BJ (cell line): ENCODE results near the gene ARSI. TPM values are rescaled to one million over a fixed set of nuclear protein-coding genes. Genes with fewer than 3 reads are reported as not detected.

Source experiments
- CTCF ChIA-PET: fragments of 350-600 bp; formaldehyde crosslinking; extraction: SDS; loops from one replicate; lab custom pipeline; 2021; ENCODE audit warnings: antibody characterized with exemption, inconsistent platforms; lab: Yijun Ruan, JAX
- POLR2A ChIA-PET: fragments of 300-600 bp; sonication (Branson Sonifier 250); formaldehyde crosslinking; extraction: SDS; loops from one replicate; lab custom pipeline; 2021; ENCODE audit warnings: antibody characterized with exemption; lab: Charles Lee
- DNase-seq: peaks from one replicate; pipeline ENCODE4 v3.0.0-alpha.2; 2011; ENCODE audit warnings: low read depth
- H3K27me3 ChIP-seq: 2 replicates; pipeline ENCODE4 v1.6.0; 2011; ENCODE audit warnings: low read length; ENCODE audit not compliant: control insufficient read depth, insufficient read depth
- H3K36me3 ChIP-seq: 2 replicates; pipeline ENCODE4 v1.5.1; 2011; ENCODE audit warnings: low read length; ENCODE audit not compliant: control insufficient read depth, insufficient read depth
- H3K4me3 ChIP-seq: 2 replicates; pipeline ENCODE4 v1.5.1; 2011; ENCODE audit warnings: low read depth, mild to moderate bottlenecking, control low read depth, low read length
- CTCF ChIP-seq: IDR thresholded peaks from 2 replicates; pipeline ENCODE4 v1.5.1; 2011; ENCODE audit warnings: low read depth, mild to moderate bottlenecking, control low read depth, inconsistent platforms, low read length, moderate library complexity; ENCODE audit not compliant: insufficient read depth
- polyA plus RNA-seq: library from polyadenylated mRNA; depleted of rRNA; stranded (reverse); fragments of >200 nt; gene quantifications from 2 replicates; pipeline ENCODE4 v1.2.3, GENCODE V29; 2011

ARSI gene
- polyA plus RNA-seq, 1 experiment, result 9.8 TPM

- H3K36me3 ChIP-seq, result no peaks in the 10 kb centered on the region
- no peaks in the 10 kb centered on the region for H3K27me3 ChIP-seq
- ChIA-PET CTCF (interaction anchor here (0.6 to 1.7 kb wide), 4 partner anchors 20 to 68 kb away, joined by 3 to 9 read pairs (median 3); no protein-coding TSS in a partner anchor), POLR2A (no interaction called here)
- no peak for DNase-seq
- peak overlapping the region; percentile 33 for H3K4me3 ChIP-seq
- TF ChIP-seq CTCF, result no peak
Observed at GRCh38 chr5:150301901-150302300, 804 bp downstream of the ARSI start.

GRCh38 chr5:150301170-150301505 lies 1.6 kb downstream of the ARSI start:
- no peak for TF ChIP-seq CTCF
- ChIA-PET CTCF (interaction anchor here (1.2 to 1.4 kb wide), 2 partner anchors 22 to 143 kb away, joined by 3 to 5 read pairs; no protein-coding TSS in a partner anchor), POLR2A (no interaction called here)
- Histone ChIP-seq H3K4me3 (no peak overlapping the region), H3K27me3 (no peaks in the 10 kb centered on the region), H3K36me3 (no peaks in the 10 kb centered on the region)
- DNase-seq, result no peak

- TF ChIP-seq CTCF, result no peak
- CTCF ChIA-PET, result interaction anchor here (0.6 to 1.4 kb wide), 4 partner anchors 22 to 216 kb away, joined by 3 to 5 read pairs (median 4); no protein-coding TSS in a partner anchor
- Histone ChIP-seq H3K4me3 (no peak overlapping the region), H3K36me3 (no peaks in the 10 kb centered on the region), H3K27me3 (no peaks in the 10 kb centered on the region)
- POLR2A ChIA-PET, result no interaction called here
- no peak for DNase-seq
Observed at GRCh38 chr5:150300496-150301169, 2.1 kb downstream of the ARSI start.

- no peaks in the 10 kb centered on the region for H3K27me3 ChIP-seq
- no peak overlapping the region for H3K4me3 ChIP-seq
- POLR2A ChIA-PET, result no interaction called here
- DNase-seq, result no peak
- no peak for TF ChIP-seq CTCF
- no peaks in the 10 kb centered on the region for H3K36me3 ChIP-seq
- CTCF ChIA-PET, result interaction anchor here (0.6 to 1.4 kb wide), 3 partner anchors 21 to 217 kb away, joined by 4 to 5 read pairs (median 5); no protein-coding TSS in a partner anchor
Observed at GRCh38 chr5:150299571-150300327, 3.0 kb downstream of the ARSI start.
